H1 (cell line): Measurements from ENCODE around the gene ZCCHC18. TPM values are rescaled to one million over a fixed set of nuclear protein-coding genes. Genes with fewer than 3 reads are reported as not detected.

Experiments used
- ASH2L ChIP-seq: fragments of 200-600, 300-600 bp; sonication (generic); IDR thresholded peaks from one replicate; pipeline ENCODE4 v1.7.1; 2017; ENCODE audit warnings: low read length
- CEBPB ChIP-seq: IDR thresholded peaks from 2 replicates; pipeline ENCODE4 v1.6.1; 2012; ENCODE audit warnings: low read depth, low read length
- JUN ChIP-seq: IDR thresholded peaks from 2 replicates; pipeline ENCODE4 v1.6.1; 2011; ENCODE audit warnings: low read depth, mild to moderate bottlenecking, improper control_type of control experiment, low read length
- JUND ChIP-seq: IDR thresholded peaks from 2 replicates; pipeline ENCODE4 v1.6.1; 2011; ENCODE audit warnings: mild to moderate bottlenecking, improper control_type of control experiment, low read length
- RFX5 ChIP-seq: IDR thresholded peaks from 2 replicates; pipeline ENCODE4 v1.6.1; 2011; ENCODE audit warnings: low read depth, low read length, improper control_type of control experiment, borderline replicate concordance
- RXRA ChIP-seq: IDR thresholded peaks from 2 replicates; pipeline ENCODE4 v1.6.1; 2011; ENCODE audit warnings: low read depth, mild to moderate bottlenecking, low read length, moderate library complexity; ENCODE audit not compliant: insufficient read depth
- polyA plus RNA-seq, 7 experiments: library from polyadenylated mRNA; depleted of rRNA in 3 of 7; stranded (reverse) in 5 of 7; unstranded in 2 of 7; fragments of >200 nt in 5 of 7; fragments of 200-250 nt in 2 of 7; gene quantifications; 1 replicate in 5 of 7; 2 replicates in 1 of 7; 4 replicates in 1 of 7; pipeline versions ENCODE4 v1.2.1 to v1.2.3, GENCODE V29; 2011 to 2013; ENCODE audit warnings: missing spikeins in 2 of 7, mixed read lengths in 2 of 7
- total RNA-seq: library from RNA; stranded (reverse); fragmentation: NEBNext Ultra II Directional; extraction: Animal tissue kit (Norgen Biotek cat#: 25700); gene quantifications from 2 replicates; pipeline ENCODE4 v1.2.1, GENCODE V29; 2021

ZCCHC18 gene
- total and polyA plus RNA-seq, 2 of the 8 experiments (the other 6 are each of a cell fraction or from before 2014, with no cell fraction given), result 3.7 to 8.8 TPM

- TF ChIP-seq JUND, result no peak
- no peak for TF ChIP-seq RXRA
- no peak for TF ChIP-seq CEBPB
- TF ChIP-seq JUN, result no peak
- TF ChIP-seq RFX5, result no peak
- TF ChIP-seq ASH2L, result no peak
Observed at GRCh38 chrX:104104676-104105075, 7.6 kb upstream of the ZCCHC18 start (continued).
